IMR-90 (cell line): ENCODE results near the gene ZBTB3. TPM values are rescaled to one million over a fixed set of nuclear protein-coding genes. Genes with fewer than 3 reads are reported as not detected.

ENCODE experiments used
- ATAC-seq: fragments of 200-7000 bp; cut with Tn5 transposase; 2 replicates; pipeline ENCODE4 v1.9.1; 2020; ENCODE audit warnings: low read depth, mild to moderate bottlenecking, moderate library complexity
- BruUV-seq: library from RNA; stranded (reverse); fragments of 400-500 nt; replicated peaks from 2 replicates; lab custom pipeline; 2021; lab: Mats Ljungman, UMichigan
- CTCF ChIA-PET: fragments of 300-600 bp; formaldehyde crosslinking; extraction: SDS; loops from one replicate; lab custom pipeline; 2021; ENCODE audit warnings: antibody characterized with exemption; lab: Yijun Ruan, JAX
- POLR2A ChIA-PET: fragments of 300-600 bp; sonication (Branson Sonifier 250); formaldehyde crosslinking; loops from one replicate; lab custom pipeline; 2022; ENCODE audit warnings: antibody characterized with exemption; ENCODE audit not compliant: unreplicated experiment; lab: Charles Lee
- DNase-seq: peaks from one replicate; pipeline ENCODE4 v3.0.0; 2013
- H2AFZ ChIP-seq: replicated peaks from 2 replicates; pipeline ENCODE3; 2013; ENCODE audit warnings: low read length, mild to moderate bottlenecking; ENCODE audit not compliant: poor library complexity
- H2AK5ac ChIP-seq: 2 replicates; pipeline ENCODE4 v1.6.1; 2013; ENCODE audit warnings: low read depth, low read length, inconsistent platforms
- H2AK9ac ChIP-seq: replicated peaks from 2 replicates; pipeline ENCODE3; 2013; ENCODE audit warnings: mild to moderate bottlenecking, low read depth, low read length, moderate library complexity; ENCODE audit not compliant: poor library complexity
- H2BK120ac ChIP-seq: 2 replicates; pipeline ENCODE4 v1.6.1; 2013; ENCODE audit warnings: low read depth, low read length, inconsistent platforms
- H2BK15ac ChIP-seq: 3 replicates; pipeline ENCODE4 v1.6.1; 2013; ENCODE audit warnings: low read depth, low read length, inconsistent platforms
- H2BK20ac ChIP-seq: 2 replicates; pipeline ENCODE4 v1.6.1; 2013; ENCODE audit warnings: low read depth, mild to moderate bottlenecking, inconsistent platforms, low read length, moderate library complexity
- H2BK5ac ChIP-seq: 2 replicates; pipeline ENCODE4 v1.6.1; 2013; ENCODE audit warnings: mild to moderate bottlenecking, low read depth, low read length, inconsistent platforms; ENCODE audit not compliant: poor library complexity, severe bottlenecking
- H3K14ac ChIP-seq: replicated peaks from 2 replicates; pipeline ENCODE4 v1.6.1; 2013; ENCODE audit warnings: low read depth, low read length, inconsistent platforms
- H3K18ac ChIP-seq: 2 replicates; pipeline ENCODE4 v1.6.1; 2013; ENCODE audit warnings: low read depth, low read length, control low read depth
- H3K23ac ChIP-seq: 2 replicates; pipeline ENCODE4 v1.6.1; 2013; ENCODE audit warnings: low read depth, low read length, inconsistent platforms
- H3K27ac ChIP-seq: 2 replicates; pipeline ENCODE4 v1.5.1; 2013; ENCODE audit warnings: mild to moderate bottlenecking, control low read depth, low read length; ENCODE audit not compliant: insufficient read depth
- H3K27me3 ChIP-seq: 2 replicates; pipeline ENCODE4 v1.6.1; 2013; ENCODE audit warnings: low read length; ENCODE audit not compliant: control insufficient read depth, insufficient read depth
- H3K36me3 ChIP-seq: 2 replicates; pipeline ENCODE4 v1.6.1; 2013; ENCODE audit warnings: low read length, mixed read lengths; ENCODE audit not compliant: control insufficient read depth, insufficient read depth
- H3K4ac ChIP-seq: 2 replicates; pipeline ENCODE4 v1.6.1; 2013; ENCODE audit warnings: low read depth, low read length, inconsistent platforms
- H3K4me1 ChIP-seq: 2 replicates; pipeline ENCODE4 v1.6.1; 2013; ENCODE audit warnings: low read length, mixed read lengths; ENCODE audit not compliant: control insufficient read depth, insufficient read depth
- H3K4me2 ChIP-seq: 2 replicates; pipeline ENCODE4 v1.6.1; 2013; ENCODE audit warnings: low read depth, mild to moderate bottlenecking, control low read depth, low read length, moderate library complexity
- H3K4me3 ChIP-seq: 2 replicates; pipeline ENCODE4 v1.5.1; 2013; ENCODE audit warnings: low read depth, mild to moderate bottlenecking, control low read depth, low read length, moderate library complexity; ENCODE audit not compliant: insufficient read depth
- H3K56ac ChIP-seq: 2 replicates; pipeline ENCODE4 v1.6.1; 2013; ENCODE audit warnings: low read length, inconsistent platforms; ENCODE audit not compliant: insufficient read depth; ENCODE audit errors: extremely low read depth
- H3K79me1 ChIP-seq, 2 experiments: 2 replicates each; pipeline ENCODE4 v1.6.1; 2013; ENCODE audit warnings: low read length in 2 of 2, inconsistent platforms in 1 of 2, low read depth in 1 of 2
- H3K9ac ChIP-seq: 2 replicates; pipeline ENCODE4 v1.6.1; 2013; ENCODE audit warnings: low read depth, low read length, control low read depth
- H3K9me1 ChIP-seq: 2 replicates; pipeline ENCODE4 v1.6.1; 2013; ENCODE audit warnings: low read length, inconsistent platforms; ENCODE audit not compliant: insufficient read depth
- H3K9me3 ChIP-seq: 2 replicates; pipeline ENCODE4 v1.6.1; 2013; ENCODE audit warnings: low read length; ENCODE audit not compliant: control insufficient read depth, insufficient read depth
- H4K20me1 ChIP-seq: 2 replicates; pipeline ENCODE4 v1.6.1; 2013; ENCODE audit warnings: low read length, inconsistent platforms; ENCODE audit not compliant: insufficient read depth
- H4K5ac ChIP-seq: 2 replicates; pipeline ENCODE4 v1.6.1; 2013; ENCODE audit warnings: mild to moderate bottlenecking, low read depth, low read length, control low read depth
- H4K8ac ChIP-seq, 2 experiments: 2 replicates each; pipeline ENCODE4 v1.6.1; 2013; ENCODE audit warnings: low read depth in 2 of 2, low read length in 2 of 2, control low read depth in 1 of 2, inconsistent platforms in 1 of 2
- H4K91ac ChIP-seq: 2 replicates; pipeline ENCODE4 v1.6.1; 2013; ENCODE audit warnings: low read depth, low read length, inconsistent platforms; ENCODE audit not compliant: insufficient read depth
- BHLHE40 ChIP-seq: fragments of 150-350 bp; IDR thresholded peaks from 2 replicates; pipeline ENCODE4 v1.6.1; 2016; ENCODE audit warnings: mild to moderate bottlenecking, low read depth, low read length
- CEBPB ChIP-seq: IDR thresholded peaks from 2 replicates; pipeline ENCODE4 v1.6.1; 2012; ENCODE audit warnings: low read depth, low read length, improper control_type of control experiment
- CHD1 ChIP-seq: IDR thresholded peaks from 2 replicates; pipeline ENCODE4 v1.6.1; 2012; ENCODE audit warnings: low read depth, low read length, improper control_type of control experiment
- FOS ChIP-seq: fragments of 150-350 bp; IDR thresholded peaks from 2 replicates; pipeline ENCODE4 v1.6.1; 2016; ENCODE audit warnings: low read depth, low read length
- MAFK ChIP-seq: IDR thresholded peaks from 2 replicates; pipeline ENCODE4 v1.6.1; 2012; ENCODE audit warnings: low read depth, low read length, improper control_type of control experiment
- MAZ ChIP-seq: IDR thresholded peaks from 2 replicates; pipeline ENCODE4 v1.6.1; 2012; ENCODE audit warnings: low read depth, mild to moderate bottlenecking, low read length, improper control_type of control experiment, moderate library complexity, borderline replicate concordance
- MXI1 ChIP-seq: IDR thresholded peaks from 2 replicates; pipeline ENCODE4 v1.6.1; 2012; ENCODE audit warnings: low read depth, mild to moderate bottlenecking, low read length, moderate library complexity, borderline replicate concordance
- NFE2L2 ChIP-seq: fragments of 150-350 bp; IDR thresholded peaks from 2 replicates; pipeline ENCODE4 v1.6.1; 2016; ENCODE audit warnings: low read depth, mild to moderate bottlenecking, low read length
- POLR2A ChIP-seq: IDR thresholded peaks from 2 replicates; pipeline ENCODE4 v1.6.1; 2012; ENCODE audit warnings: mild to moderate bottlenecking, low read depth, low read length
- RAD21 ChIP-seq: IDR thresholded peaks from 2 replicates; pipeline ENCODE4 v1.6.1; 2012; ENCODE audit warnings: low read length, improper control_type of control experiment
- RCOR1 ChIP-seq: IDR thresholded peaks from 2 replicates; pipeline ENCODE4 v1.6.1; 2012; ENCODE audit warnings: mild to moderate bottlenecking, low read length, improper control_type of control experiment; ENCODE audit not compliant: insufficient replicate concordance
- RFX5 ChIP-seq: IDR thresholded peaks from 2 replicates; pipeline ENCODE4 v1.8.0; 2012; ENCODE audit warnings: low read depth, mild to moderate bottlenecking, low read length, moderate library complexity
- SMC3 ChIP-seq: fragments of 150-350 bp; IDR thresholded peaks from 2 replicates; pipeline ENCODE4 v1.6.1; 2016; ENCODE audit warnings: low read depth, mild to moderate bottlenecking, antibody characterized with exemption, low read length, moderate library complexity
- WGBS, 2 experiments: methylation state at CpG; one replicate each; pipeline versions ENCODE4 v1.1.5 to v1.1.7; 2013; ENCODE audit warnings: missing lambda C conversion rate in 2 of 2; ENCODE audit not compliant: insufficient read length in 1 of 2; ENCODE audit errors: extremely low coverage in 2 of 2; 5-methylcytosine and 5-hydroxymethylcytosine counted together
- dilution Hi-C: fragments of 300-500 bp; cut with HindIII; formaldehyde crosslinking; loops from one replicate; pipeline ENCODE4 v1.14.3; 2018; ENCODE audit warnings: low sequenced_read_pairs; ENCODE audit not compliant: unreplicated experiment
- in situ Hi-C: fragments of 300-500 bp; cut with MboI; formaldehyde crosslinking; loops from 3 replicates; pipeline ENCODE4 v1.14.3; 2019; ENCODE audit warnings: low sequenced_read_pairs, inconsistent platforms, mixed read lengths
- intact Hi-C: fragments of 100-400 bp; cut with micrococcal nuclease; formaldehyde crosslinking; loops from 2 replicates; pipeline ENCODE4 v1.10.0; 2022
- polyA plus RNA-seq, 3 experiments: library from polyadenylated mRNA; depleted of rRNA; stranded (reverse); fragments of >200 nt; gene quantifications; 2 replicates each; pipeline ENCODE4 v1.2.3, GENCODE V29; 2012; ENCODE audit warnings: low replicate concordance in 1 of 3
- total RNA-seq: library from RNA; depleted of rRNA; stranded (reverse); fragments of >200 nt; gene quantifications from 2 replicates; pipeline ENCODE4 v1.2.3, GENCODE V29; 2012
- TF ChIP-seq, protein P1 (sequence below): conservative IDR thresholded peaks from 2 replicates; pipeline ENCODE4 v1.5.1; 2012; ENCODE audit warnings: mild to moderate bottlenecking, low read depth, low read length, improper control_type of control experiment
- TF ChIP-seq, protein P2 (sequence below): fragments of 150-350 bp; IDR thresholded peaks from 2 replicates; pipeline ENCODE4 v1.6.1; 2017; ENCODE audit warnings: mild to moderate bottlenecking, antibody characterized with exemption, low read length, low read depth
- TF ChIP-seq, protein P3 (sequence below): fragments of 150-350 bp; IDR thresholded peaks from 2 replicates; pipeline ENCODE4 v1.6.1; 2016; ENCODE audit warnings: low read depth, mild to moderate bottlenecking, low read length, moderate library complexity, borderline replicate concordance

ZBTB3 gene
- total and polyA plus RNA-seq, 2 of the 4 experiments (the other 2 are of a cell fraction), result 3.4 to 8.1 TPM

DNA sequence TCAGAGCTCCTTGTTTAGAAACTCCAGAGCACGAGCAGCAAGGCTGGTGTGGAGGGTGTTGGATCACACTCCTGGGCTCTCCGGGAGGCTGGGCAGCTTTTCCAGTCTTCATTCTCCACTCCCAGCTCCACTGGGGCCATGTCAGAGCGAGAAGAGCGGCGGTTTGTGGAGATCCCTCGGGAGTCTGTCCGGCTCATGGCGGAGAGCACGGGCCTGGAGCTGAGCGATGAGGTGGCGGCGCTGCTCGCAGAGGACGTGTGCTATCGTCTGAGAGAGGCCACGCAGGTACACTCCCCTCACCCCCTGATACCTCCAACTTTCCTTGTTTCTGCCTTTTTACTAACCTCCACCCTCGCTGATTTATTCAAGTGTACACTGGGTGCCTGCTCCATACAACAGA lies 21.7 kb upstream of the ZBTB3 start:
- no peak for TF ChIP-seq FOS
- TF ChIP-seq, protein P1, sequence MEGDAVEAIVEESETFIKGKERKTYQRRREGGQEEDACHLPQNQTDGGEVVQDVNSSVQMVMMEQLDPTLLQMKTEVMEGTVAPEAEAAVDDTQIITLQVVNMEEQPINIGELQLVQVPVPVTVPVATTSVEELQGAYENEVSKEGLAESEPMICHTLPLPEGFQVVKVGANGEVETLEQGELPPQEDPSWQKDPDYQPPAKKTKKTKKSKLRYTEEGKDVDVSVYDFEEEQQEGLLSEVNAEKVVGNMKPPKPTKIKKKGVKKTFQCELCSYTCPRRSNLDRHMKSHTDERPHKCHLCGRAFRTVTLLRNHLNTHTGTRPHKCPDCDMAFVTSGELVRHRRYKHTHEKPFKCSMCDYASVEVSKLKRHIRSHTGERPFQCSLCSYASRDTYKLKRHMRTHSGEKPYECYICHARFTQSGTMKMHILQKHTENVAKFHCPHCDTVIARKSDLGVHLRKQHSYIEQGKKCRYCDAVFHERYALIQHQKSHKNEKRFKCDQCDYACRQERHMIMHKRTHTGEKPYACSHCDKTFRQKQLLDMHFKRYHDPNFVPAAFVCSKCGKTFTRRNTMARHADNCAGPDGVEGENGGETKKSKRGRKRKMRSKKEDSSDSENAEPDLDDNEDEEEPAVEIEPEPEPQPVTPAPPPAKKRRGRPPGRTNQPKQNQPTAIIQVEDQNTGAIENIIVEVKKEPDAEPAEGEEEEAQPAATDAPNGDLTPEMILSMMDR, result no peak
- TF ChIP-seq RCOR1, result no peak
- no peak for TF ChIP-seq MXI1
- TF ChIP-seq SMC3, result no peak
- no peak for TF ChIP-seq NFE2L2
- TF ChIP-seq, protein P2, sequence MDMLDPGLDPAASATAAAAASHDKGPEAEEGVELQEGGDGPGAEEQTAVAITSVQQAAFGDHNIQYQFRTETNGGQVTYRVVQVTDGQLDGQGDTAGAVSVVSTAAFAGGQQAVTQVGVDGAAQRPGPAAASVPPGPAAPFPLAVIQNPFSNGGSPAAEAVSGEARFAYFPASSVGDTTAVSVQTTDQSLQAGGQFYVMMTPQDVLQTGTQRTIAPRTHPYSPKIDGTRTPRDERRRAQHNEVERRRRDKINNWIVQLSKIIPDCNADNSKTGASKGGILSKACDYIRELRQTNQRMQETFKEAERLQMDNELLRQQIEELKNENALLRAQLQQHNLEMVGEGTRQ, result no peak
- no peak for TF ChIP-seq CEBPB
- no peak for TF ChIP-seq RAD21
- TF ChIP-seq, protein P3, sequence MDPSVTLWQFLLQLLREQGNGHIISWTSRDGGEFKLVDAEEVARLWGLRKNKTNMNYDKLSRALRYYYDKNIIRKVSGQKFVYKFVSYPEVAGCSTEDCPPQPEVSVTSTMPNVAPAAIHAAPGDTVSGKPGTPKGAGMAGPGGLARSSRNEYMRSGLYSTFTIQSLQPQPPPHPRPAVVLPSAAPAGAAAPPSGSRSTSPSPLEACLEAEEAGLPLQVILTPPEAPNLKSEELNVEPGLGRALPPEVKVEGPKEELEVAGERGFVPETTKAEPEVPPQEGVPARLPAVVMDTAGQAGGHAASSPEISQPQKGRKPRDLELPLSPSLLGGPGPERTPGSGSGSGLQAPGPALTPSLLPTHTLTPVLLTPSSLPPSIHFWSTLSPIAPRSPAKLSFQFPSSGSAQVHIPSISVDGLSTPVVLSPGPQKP, result no peak
- TF ChIP-seq MAZ, result no peak
- no peak for TF ChIP-seq MAFK
- TF ChIP-seq POLR2A, result no peak
- no peak for TF ChIP-seq CHD1
- no peak for TF ChIP-seq RFX5
- TF ChIP-seq BHLHE40, result no peak
- in situ Hi-C loops (no loop called here), dilution Hi-C loops (no loop called here), intact Hi-C loops (no loop called here)
- Histone ChIP-seq H3K4me3 (no peak overlapping the region), H4K20me1 (no peaks in the 10 kb centered on the region), H2BK20ac (no peak overlapping the region), H2BK120ac (no peak overlapping the region), H4K8ac (no peak overlapping the region), H2AFZ (no peak overlapping the region), H3K36me3 (peaks cover 29% of the 10 kb centered on the region), H3K4ac (no peak overlapping the region), H3K27me3 (no peaks in the 10 kb centered on the region), H2BK15ac (no peak overlapping the region), H3K9me1 (0 out of 2 replicates have a peak, but pooled peaks cover 1% of the 10 kb centered on the region), H3K14ac (no peak overlapping the region), H3K56ac (no peak overlapping the region), H3K4me2 (no peak overlapping the region), H2AK9ac (peak overlapping the region; percentile 61), H4K5ac (no peak overlapping the region), H3K27ac (no peak overlapping the region), H2AK5ac (no peak overlapping the region), H3K9ac (no peak overlapping the region), H2BK5ac (no peak overlapping the region), H3K9me3 (no peaks in the 10 kb centered on the region), H3K4me1 (peaks cover 1% of the 10 kb centered on the region), H3K18ac (no peak overlapping the region), H3K23ac (no peak overlapping the region), H3K79me1 (peaks cover 8 to 25% of the 10 kb centered on the region in 2 experiments), H4K91ac (no peak overlapping the region)
- no TSS peak for BruUV-seq
- CTCF ChIA-PET, result interaction anchor here (0.9 to 2.4 kb wide), 2 partner anchors 11 to 12 kb away, joined by 3 to 7 read pairs; partner anchors contain the start of gene TMEM179B
- POLR2A ChIA-PET, result no interaction called here
- DNase-seq (no peak), ATAC-seq (no peak)
- WGBS, 2 experiments, result 97% methylated on average over 13 of the region's 17 CpGs; no CpG with 5 or more reads in 1 of the 2 experiments
